Astrocyte of the hippocampus (primary cell): ENCODE data around the gene MIER2.

ENCODE experiments used
- DNase-seq: peaks from one replicate; pipeline ENCODE4 v3.0.0; 2011; ENCODE audit warnings: low read depth, low spot score

MIER2 gene

DNA sequence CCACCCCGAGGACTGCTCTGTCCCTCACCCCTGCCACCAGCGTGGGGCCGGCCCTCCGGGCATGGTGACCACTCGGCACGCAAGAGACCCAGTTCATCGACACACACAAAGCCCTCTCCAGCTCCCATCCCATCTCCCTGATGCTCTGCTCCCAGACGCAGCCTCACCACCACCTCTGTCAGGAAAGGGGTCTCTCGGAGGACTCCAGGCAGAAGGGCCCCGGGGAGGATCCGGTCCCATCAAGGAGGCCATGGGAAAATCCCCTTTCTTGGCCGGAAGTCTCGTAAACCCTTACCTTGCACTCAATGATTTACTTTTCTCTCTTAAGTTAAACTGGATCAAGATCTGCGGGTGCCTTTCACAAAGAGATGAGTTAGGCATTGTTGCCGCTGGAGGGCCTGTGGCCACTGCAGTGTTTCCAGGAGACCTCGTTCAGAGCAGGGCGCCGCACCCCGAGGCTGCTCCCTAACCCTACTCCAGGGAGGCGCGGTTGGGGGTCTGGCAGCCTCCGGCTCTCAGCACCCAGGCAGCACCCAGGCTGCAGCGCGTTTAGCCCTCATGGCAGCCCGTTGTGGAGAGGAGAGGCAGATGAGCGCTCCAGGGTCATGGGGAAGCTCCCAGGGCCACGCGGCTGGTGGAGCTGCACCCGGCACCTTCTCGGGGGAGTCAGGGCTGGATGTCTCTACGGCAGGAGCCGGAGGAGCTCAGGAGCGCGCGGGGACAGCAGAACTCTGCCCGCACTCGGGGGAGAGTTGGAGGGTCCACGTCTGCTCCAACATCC is 33.4 kb upstream of the MIER2 start:
- no peak for DNase-seq

DNA sequence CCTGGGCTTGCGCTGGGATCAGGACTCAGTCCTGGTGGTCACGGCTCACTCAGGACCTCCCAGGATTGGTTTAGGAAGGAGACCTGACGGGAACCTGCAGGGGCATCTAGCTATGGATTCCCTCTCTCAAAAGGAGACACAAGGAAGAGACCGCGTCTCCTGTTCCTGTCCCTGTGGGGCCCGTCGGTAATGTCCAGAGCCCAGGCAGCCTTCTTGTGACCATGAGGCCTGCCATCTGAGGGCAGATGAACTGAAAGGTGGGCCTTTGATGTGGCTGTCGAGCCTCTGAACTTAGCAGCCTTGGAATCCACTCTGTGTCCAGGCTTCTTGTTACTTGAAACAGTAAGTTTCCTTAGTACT is 31.5 kb upstream of the MIER2 start:
- no peak for DNase-seq

DNA sequence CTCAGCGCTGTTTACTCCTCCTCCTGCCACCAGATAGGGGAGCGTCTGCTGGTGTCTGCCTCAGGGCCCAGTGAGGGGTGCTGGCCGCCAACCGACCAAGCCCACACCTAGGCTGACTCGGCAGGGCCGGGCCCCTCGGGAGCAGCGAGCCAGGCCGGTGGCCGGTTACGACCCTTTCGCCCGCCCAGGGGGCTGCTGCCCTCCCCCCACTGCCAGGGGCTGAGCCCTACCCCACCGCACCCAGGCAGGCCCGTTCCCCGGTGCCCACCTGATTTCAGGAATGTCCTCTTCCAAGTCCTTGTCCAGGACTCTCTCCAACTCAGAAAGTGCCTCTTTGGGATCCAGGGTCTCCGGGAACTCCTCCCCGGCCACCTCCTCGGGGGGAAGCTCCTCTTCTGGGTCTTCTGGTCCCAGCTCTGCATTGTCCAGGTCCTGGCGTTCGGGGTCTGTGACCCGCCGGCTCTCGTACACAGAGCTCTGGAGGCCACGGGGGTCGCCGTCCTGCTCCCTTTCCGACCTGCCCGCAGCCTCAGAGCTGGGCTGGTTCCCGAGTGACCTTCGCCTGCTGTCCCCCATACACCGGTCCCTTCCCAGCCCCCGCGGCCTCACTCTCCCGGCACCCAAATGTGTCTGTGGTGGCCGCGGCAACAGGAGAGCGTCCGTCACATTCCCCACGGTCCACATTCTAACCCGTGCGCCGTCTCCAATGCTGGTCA is 31.0 kb upstream of the MIER2 start:
- no peak for DNase-seq

DNA sequence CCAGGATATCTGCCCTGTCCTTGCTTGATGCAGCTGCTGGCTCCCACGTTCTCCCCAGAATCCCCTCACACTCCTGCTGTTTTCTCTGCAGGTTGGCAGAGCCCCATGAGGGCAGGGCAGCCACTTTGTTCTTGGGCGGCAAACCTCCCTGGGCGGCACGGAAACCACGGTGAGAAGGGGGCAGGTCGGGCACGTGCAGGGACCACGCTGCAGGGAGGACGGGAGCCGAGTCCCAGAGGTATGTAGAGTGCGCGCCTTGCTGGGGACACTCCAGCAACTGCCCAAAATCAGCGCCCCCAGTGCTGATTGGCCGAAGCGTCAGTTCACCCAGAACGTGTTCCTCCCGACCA is 30.3 kb upstream of the MIER2 start:
- DNase-seq: no peak

DNA sequence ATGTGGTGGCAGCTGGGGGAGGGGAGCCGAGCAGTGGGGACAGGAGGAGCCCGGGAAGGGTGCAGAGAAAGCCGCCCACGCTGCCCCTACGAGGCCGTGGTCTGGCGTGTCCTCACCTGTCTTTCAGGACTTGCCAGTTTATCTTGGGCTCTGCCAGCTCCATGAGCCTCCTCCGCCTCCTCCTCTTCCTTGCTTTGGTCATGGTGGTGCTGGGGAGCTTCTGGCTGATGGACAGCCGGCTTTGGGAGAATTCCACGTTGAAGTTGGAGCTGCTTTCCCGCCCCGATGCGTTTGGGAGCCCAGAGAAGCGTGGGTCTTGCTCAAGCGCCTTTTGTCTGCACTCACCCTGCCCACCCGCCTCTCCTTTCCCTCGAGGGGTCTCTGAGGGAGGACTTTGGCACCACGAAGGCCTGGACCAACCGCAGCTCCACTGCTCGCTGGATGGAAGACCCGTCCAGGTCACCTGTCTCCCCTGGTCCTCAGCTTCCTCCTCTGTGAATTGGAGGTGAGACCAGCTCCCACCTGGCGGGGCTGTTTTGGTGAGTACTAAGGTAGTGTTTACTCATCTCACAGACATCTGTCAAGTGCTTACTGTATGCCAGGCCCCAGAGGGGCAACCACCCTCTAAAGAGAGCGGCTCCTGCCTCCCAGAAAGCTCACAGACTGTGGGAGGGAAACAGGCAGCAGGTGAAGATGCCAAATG is 29.7 kb upstream of the MIER2 start:
- no peak for DNase-seq

DNA sequence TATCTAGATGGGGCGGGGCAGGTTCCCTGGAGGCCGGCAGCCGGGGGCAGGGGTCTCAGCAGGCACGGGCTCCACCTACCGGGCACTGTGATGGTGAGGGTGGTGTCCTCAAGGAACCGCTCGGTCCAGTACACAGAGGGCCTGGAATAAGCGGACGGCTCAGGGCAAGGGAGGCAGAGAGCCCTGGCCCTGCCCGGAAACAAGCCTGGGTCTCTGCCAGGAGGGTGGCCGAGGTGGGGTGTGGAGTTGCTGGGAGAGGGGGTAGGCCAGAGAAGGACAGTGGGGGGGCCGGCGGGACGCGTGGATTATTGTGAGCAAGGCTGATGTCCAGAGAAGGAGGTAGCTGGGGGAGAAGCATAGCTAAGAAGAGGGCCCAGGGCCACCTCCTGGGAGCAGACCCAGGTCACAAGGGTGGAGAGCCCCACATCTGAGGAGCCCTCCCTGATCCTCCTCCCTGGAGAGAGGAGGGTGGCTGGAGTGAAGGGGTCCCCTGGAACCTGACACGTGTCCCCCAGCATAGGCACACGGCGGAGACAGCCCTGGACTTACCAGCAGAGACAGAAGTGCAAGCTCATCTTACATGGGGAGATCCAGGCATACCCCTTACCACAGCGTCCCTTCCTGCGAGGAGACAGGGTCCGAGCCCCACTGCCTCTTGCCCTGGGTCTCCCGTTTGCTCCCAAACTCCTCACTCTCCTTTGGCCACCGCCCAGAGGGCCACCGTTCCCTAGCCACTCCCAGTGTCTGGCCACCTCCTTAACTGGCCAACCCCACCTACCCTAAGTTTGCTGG is 29.0 kb upstream of the MIER2 start:
- no peak for DNase-seq

DNA sequence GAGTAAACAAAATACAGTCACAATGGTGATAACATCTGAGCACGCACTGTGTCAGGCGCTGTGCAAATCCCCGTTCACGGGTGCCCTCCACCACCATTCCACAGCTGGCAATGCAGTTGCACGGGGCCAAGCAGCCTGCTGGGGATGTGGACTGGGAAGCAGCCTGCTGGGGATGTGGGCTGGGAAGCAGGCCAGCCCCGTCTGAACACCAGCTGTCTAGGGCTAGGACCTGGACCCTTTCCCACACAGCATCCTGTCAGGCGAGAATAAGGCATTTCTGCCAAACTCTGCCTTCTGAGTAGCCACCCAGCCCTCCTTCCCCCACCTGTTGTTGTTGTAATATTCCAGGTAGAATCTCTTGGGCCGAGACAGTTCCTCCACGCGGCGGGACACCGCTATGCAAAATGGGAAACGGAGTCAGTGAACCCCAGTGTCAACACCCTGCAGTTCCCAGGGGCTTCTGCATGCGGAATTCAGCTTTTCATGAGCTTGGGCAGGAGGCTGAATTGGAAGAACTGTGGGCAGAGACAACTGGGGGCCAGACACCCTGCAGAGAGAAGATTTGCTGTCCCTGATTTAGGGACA is 27.8 kb upstream of the MIER2 start:
- DNase-seq: peak; percentile 76

DNA sequence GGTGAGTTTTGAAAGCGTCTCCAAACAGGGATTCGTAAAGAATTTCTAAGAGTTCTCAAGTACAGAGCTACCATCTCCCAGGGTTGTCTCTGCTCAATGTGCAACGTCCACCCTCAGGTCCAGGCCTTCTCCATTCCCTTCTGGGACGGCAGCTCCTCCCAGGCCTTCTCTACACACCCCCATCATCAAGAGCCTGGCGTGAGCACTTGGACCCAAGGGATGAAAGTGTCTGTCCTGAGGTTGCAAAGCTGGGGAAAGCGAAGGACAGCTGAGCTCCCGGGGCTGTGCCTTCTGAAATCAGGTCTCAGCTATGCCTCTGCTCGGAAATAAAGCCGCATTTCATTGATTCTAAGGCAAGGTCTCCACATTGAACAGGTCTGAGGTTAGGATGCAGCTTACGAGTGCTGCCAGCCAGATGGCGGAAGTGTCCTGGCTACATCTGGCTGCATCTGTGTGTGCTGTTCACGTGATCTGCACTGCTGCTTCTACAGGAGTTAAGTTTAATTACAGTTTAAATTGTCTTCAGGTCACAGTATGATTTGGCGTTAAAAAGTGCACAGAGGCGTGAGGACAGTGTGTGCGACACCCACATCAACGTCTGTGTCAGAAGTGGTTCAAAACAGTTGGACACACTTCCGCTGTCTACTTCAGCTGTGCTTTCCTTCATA is 27.0 kb upstream of the MIER2 start:
- no peak for DNase-seq

DNA sequence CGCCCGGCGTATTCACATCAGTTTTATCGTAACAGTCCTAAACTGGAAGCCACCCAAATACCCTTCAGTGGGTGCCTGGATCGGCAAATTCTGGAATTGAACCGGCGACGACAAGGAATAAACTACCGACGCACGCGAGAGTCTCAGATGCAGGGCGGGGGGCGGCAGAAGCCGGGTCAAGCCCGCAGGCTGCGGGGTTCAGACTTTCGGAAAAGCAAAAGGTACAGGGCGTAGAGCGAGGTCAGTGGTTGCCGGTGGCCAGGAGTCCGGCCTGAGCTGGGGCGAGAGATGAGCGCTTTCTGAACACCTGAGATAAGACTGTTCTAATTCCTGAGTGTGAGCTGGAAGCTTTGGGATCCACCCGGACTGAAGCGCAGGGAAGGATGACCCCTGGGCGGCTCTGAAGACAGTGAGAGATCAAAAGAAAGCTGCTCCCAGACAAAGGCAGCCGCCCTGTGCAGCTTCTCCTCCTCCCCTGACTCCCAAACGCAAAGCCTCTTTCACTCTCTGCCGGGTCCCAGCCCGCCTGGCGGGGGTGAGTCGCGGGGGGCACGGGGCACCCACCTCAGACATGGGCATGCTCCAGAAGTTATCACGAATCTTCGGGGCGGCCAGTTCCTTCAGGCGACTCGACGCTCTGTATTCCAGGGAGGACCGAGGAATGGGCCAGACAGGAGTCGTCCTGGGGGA is 26.2 kb upstream of the MIER2 start:
- DNase-seq: no peak

DNA sequence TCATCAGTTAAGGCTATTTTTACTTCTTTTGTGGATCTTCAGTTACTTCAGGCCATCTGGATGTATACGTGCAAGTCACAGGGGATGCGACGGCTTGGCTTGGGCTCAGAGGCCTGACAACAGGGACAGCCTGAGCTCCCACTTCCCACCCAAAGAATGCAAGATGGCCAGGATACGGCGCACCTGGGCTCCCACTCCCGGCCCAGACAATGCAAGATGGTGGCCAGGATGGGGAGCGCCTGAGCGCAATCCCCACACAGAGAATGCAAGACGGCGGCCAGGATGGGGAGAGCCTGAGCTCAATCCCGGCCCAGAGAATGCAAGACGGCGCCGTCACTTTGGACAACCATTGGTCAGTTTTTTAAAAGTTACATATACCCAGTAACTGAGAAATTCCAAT is 25.3 kb upstream of the MIER2 start:
- DNase-seq: no peak

DNA sequence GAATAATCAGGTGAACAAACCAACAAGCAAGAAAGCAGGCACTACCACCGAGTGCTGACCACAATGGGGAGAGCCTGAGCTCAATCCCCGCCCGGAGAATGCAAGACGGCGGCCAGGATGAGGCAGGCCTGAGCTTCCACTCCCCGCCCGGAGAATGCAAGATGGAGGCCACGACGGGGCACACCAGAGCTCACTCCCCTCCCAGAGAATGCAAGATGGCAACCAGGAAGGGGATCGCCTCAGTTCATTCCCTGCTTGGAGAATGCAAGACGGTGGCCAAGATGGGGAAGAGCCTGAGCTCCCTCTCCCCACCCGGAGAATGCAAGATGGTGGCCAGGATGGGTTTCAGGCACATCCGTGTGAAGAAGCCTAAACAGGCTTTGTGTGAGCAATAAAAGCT is 24.7 kb upstream of the MIER2 start:
- DNase-seq: no peak

DNA sequence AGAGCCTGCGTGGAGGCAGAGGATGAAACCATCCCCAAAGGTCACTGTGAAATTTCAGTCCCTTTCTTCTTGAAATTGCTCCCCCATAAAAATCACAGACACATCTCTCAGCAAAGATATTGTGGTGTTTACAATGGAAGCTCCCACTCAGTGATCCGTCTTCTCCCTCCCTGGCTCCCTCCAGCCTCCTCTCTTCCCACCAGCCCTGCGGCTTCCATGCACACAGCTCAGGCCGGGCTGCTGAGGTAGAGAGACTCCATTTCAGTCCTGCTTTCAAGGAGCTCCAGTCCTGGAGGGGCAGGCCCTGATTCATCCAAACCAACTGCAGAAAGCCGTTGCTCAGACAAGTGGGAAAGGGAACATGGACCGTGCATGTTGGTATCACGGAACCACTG is 24.0 kb upstream of the MIER2 start:
- DNase-seq: no peak

DNA sequence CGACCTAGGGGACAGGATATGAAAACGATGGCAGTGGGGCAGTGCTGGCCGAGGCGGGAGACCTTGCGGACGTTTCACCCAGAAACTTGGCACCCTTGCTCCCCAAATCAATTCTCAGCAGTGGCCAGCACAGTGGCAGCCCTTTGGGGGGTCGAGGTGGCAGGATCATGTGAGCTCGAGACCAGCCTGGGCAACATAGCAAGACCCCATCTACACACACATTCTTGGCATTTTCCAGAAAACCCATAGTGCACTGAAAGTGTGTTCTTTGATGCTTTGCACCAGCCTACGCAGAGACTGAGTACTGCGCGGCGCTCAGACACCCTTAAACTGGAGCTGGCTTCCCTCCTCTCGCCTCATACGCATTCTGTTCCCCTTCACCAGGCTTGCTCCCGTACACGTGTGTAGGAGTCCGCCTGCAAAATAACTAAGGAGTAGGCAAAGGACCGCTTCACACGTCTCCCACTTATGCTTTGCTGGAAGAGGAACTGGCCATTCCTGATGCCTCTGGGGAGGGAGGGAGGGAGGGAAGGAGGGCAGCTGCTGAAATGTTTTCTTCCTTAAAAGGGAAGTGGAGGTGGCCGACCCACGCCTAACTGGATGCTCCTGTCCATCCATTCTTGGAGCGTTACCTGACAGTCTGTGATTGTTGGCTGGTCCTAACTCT is 23.5 kb upstream of the MIER2 start:
- DNase-seq: no peak

DNA sequence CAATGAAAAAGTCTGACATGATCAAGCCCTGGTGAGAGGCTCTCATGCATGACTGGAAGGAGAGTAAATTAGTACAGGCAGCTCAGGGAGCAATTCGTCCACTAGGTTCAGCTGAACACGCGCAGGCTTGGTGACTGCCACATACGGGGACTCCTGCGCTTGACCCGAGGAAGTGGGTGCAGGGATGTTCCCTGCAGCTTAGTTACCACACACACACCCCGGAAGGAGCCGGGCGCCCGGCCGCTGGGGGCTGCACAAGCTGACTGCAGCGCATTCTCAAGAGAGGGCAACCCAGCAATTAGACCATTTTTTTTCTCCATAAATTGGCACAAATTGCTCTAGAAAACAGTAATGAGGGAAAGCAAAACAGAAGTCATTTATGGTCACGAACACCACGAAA is 23.0 kb upstream of the MIER2 start:
- DNase-seq: no peak

DNA sequence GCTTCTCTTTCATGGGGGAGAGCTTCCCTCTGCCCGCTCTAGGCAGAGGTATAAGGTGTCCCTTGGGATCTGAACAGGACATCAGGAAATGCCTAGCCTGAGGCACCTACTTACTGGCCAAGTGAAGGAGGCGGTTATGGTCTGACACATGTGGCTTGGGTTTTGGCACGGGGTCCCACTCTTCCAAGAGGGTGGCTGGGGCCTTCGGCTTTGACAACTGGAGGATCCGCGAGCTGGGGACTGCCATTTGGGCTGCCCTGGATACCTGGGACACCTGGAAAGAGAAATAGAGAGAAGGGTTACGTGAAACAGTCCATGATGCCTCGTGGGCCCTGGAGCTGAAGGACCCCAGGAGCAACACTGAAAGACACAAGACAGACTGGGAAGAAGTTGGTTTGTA is 22.4 kb upstream of the MIER2 start:
- DNase-seq: no peak

DNA sequence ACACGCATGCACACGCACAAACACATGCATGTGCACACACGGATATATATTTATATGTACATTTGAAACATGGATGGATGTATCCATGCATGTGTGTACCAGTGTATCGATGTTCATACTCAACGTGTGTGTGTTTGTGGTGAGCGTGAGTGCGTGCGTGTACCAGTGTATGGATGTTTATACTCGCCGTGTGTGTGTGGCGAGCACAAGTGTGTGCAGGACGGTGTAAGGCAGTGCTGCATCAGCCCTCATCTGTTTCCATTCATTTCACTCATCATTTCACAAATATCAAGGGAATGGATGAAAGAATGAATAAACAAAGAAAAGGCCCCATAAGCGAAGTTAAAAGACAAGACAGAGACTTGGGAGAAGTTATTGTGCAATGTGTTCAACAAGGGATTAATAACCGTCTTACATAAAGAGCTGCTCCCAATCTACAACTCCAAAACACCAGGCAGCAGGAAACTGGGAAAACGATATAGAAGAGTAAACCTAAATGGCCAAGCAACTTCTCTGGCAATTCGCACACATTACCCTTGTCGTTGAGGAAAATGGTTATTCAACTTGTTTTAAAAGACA is 21.7 kb upstream of the MIER2 start:
- DNase-seq: no peak

DNA sequence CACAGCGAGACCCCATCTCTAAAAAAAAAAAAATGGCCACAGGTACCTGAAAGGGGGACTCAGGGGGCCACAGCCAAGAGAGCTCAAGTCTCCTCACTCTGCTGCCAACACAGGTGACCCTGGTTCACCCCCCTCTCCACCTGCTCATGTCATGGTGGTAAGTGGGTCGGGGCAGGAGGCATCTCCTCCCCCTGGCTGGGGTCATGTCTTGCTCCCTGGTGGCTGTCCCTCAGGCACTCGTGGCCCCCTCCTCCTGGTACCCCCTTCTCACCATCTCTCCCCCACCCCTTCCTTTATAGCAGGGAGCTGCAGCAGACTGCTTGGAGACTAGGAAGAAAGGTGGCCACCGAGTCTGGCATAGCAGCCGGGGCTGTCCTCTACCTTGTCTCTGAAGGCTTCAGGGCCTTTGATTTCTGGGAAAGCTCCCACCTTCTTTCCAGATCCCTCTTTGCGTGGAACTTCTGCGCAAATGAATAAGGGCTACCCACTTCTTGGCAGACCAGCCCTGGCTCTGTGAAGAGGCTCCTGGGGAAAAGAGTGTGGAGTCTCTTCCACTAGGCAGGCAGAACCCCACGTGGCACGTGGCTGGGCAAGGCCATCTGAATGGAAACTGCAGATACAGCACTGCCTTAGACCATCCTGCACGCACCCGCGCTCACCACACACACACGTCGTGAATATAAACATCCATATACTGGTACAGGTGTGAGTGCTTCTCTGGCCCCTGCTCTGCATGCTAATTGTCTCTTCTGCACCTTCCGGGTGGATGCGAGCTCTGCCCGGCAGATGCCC is 20.1 kb upstream of the MIER2 start:
- DNase-seq: no peak

DNA sequence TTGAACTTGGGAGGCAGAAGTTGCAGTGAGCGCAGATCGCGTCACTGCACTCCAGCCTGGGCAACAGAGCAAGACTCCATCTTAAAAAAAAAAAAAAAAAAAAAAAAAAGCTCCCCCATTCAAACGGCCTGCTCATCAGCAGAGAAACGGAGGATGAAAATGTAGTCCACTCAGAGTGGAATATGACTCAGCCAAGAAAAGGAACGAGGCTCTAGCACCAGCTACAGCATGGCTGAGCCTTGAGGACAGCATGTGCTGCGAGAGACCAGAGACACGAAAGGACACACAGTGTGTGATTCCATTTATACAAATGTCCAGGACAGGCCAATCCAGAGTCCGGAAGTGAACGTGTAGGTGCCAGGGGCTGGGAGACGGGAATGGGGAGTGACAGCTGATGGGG is 18.1 kb upstream of the MIER2 start:
- no peak for DNase-seq

DNA sequence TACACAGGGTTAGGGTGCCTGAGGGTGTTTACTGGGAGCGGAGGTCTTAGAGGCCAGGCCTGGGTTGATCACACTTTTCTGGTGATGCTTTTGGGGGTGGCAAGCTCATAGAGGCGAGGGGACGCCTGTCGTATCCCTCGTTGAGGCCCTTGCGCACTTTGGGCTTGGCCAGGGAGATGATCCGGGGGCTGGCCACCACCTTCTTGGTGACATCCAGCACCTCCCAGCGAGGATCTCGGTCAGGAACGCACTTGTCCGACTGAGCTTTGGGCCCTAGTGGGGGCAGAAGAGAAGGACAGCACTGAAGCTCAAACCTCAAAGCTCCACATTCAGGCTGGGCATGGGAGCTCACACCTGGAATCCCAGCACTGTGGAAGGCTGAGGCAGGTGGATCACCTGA is 17.6 kb upstream of the MIER2 start:
- no peak for DNase-seq
